K562 (cell line): ENCODE results near the gene DLST. TPM values are rescaled to one million over a fixed set of nuclear protein-coding genes. Genes with fewer than 3 reads are reported as not detected.

Source experiments
- ATF1 ChIP-seq, 2 experiments: fragments of 450-650 bp in 1 of 2; IDR thresholded peaks; 2 replicates each; pipeline ENCODE4 v1.6.1; 2016; ENCODE audit warnings: missing compliant biosample characterization in 1 of 2, missing genetic modification characterization in 1 of 2
- ETS2 ChIP-seq: IDR thresholded peaks from 2 replicates; pipeline ENCODE4 v1.6.1; 2016; ENCODE audit warnings: borderline replicate concordance, missing genetic modification characterization, mild to moderate bottlenecking, moderate library complexity, missing compliant biosample characterization; ENCODE audit not compliant: poor library complexity, severe bottlenecking
- KDM1A ChIP-seq, 2 experiments: fragments of 450-650 bp; IDR thresholded peaks; 2 replicates each; pipeline ENCODE4 v1.6.1; 2016; ENCODE audit warnings: mild to moderate bottlenecking in 2 of 2
- LARP7 ChIP-seq: fragments of 450-650 bp; IDR thresholded peaks from 2 replicates; pipeline ENCODE4 v1.6.1; 2016
- MCM5 ChIP-seq: fragments of 450-650 bp; IDR thresholded peaks from 2 replicates; pipeline ENCODE4 v1.6.1; 2016; ENCODE audit warnings: low read depth
- MITF ChIP-seq: IDR thresholded peaks from 2 replicates; pipeline ENCODE4 v1.6.1; 2014; ENCODE audit warnings: antibody characterized with exemption
- NRF1 ChIP-seq, 2 experiments: fragments of 450-650 bp; IDR thresholded peaks in 1 of 2; conservative IDR thresholded peaks in 1 of 2; 2 replicates each; pipeline ENCODE4 v1.6.1; 2014; ENCODE audit warnings: mild to moderate bottlenecking in 2 of 2
- NUFIP1 ChIP-seq: fragments of 450-650 bp; IDR thresholded peaks from 2 replicates; pipeline ENCODE4 v1.6.1; 2018; ENCODE audit not compliant: partially characterized antibody
- PREB ChIP-seq: sonication (generic); formaldehyde crosslinking; IDR thresholded peaks from 2 replicates; pipeline ENCODE4 v1.8.1; 2023; ENCODE audit warnings: mild to moderate bottlenecking, missing genetic modification reagents
- SAFB ChIP-seq: fragments of 200-400 bp; formaldehyde crosslinking; IDR thresholded peaks from 2 replicates; pipeline ENCODE4 v1.6.1; 2017; ENCODE audit warnings: low read depth, low read length, borderline replicate concordance
- TFAP4 ChIP-seq: sonication (generic); formaldehyde crosslinking; IDR thresholded peaks from 2 replicates; pipeline ENCODE4 v1.8.0; 2022; ENCODE audit warnings: missing genetic modification reagents, mild to moderate bottlenecking, moderate library complexity, borderline replicate concordance
- ZBTB11 ChIP-seq, 3 experiments: fragments of 200-800 bp in 1 of 3; fragments of 250-450 bp in 1 of 3; fragments of 450-650 bp in 1 of 3; sonication (Bioruptor Pico) in 1 of 3; sonication (Bioruptor generic) in 1 of 3; formaldehyde crosslinking in 1 of 3; IDR thresholded peaks; 2 replicates each; pipeline versions ENCODE4 v1.6.1 to v1.8.0; 2016 to 2022; ENCODE audit warnings: mild to moderate bottlenecking in 2 of 3, missing genetic modification characterization in 2 of 3, missing compliant biosample characterization in 1 of 3, moderate library complexity in 1 of 3
- ZFP36 ChIP-seq: fragments of 150-350 bp; IDR thresholded peaks from 2 replicates; pipeline ENCODE4 v1.6.1; 2018; ENCODE audit warnings: low read length, low read depth; ENCODE audit not compliant: partially characterized antibody
- ZFX ChIP-seq: sonication (generic); formaldehyde crosslinking; IDR thresholded peaks from 2 replicates; pipeline ENCODE4 v1.8.0; 2022; ENCODE audit warnings: mild to moderate bottlenecking, missing genetic modification reagents, moderate library complexity
- ZMIZ1 ChIP-seq, 2 experiments: fragments of 150-350 bp in 1 of 2; IDR thresholded peaks; 2 replicates each; pipeline ENCODE4 v1.6.1; 2012 to 2016; ENCODE audit warnings: low read depth in 2 of 2, low read length in 2 of 2, mild to moderate bottlenecking in 1 of 2, moderate library complexity in 1 of 2
- ZNF121 ChIP-seq: sonication (generic); formaldehyde crosslinking; conservative IDR thresholded peaks from 2 replicates; pipeline ENCODE4 v1.8.0; 2022; ENCODE audit warnings: missing genetic modification reagents
- polyA plus RNA-seq, 8 experiments: library from polyadenylated mRNA; depleted of rRNA in 4 of 8; stranded (reverse) in 5 of 8; unstranded in 3 of 8; fragments of >200 nt; fragmentation: Nextera tagmentation in 2 of 8; fragmentation: Illumina TruSeq in 1 of 8; extraction: Ambion mirVana in 2 of 8; extraction: Trizol in 1 of 8; gene quantifications; 2 replicates each; pipeline versions ENCODE4 v1.2.1 to v1.2.3, GENCODE V29; 2011 to 2014; ENCODE audit warnings: inconsistent platforms in 1 of 8, missing spikeins in 1 of 8
- total RNA-seq, 7 experiments: library from RNA; depleted of rRNA in 6 of 7; stranded (reverse); fragments of >200 nt in 6 of 7; fragmentation: Illumina TruSeq in 2 of 7; extraction: Trizol in 2 of 7; gene quantifications; 2 replicates each; pipeline versions ENCODE4 v1.2.1 to v1.2.3, GENCODE V29; 2011 to 2021; ENCODE audit warnings: low replicate concordance in 1 of 7

DLST gene
- total and polyA plus RNA-seq, 9 of the 15 experiments (the other 6 are each of a cell fraction or from before 2014, with no cell fraction given), result 3.0 to 73.7 (median 45.4) TPM

- no peak for TF ChIP-seq TFAP4 (CRISPR knock-in tag)
- no peak for TF ChIP-seq NRF1 (conservative IDR thresholded peaks at IDR 0.05 in 1 of 2, IDR thresholded peaks at IDR 0.05 in 1 of 2)
- no peak for TF ChIP-seq ZBTB11 (CRISPR knock-in tag; IDR thresholded peaks at IDR 0.05)
- TF ChIP-seq ZNF121 (CRISPR knock-in tag), result no peak
- no peak for TF ChIP-seq ZMIZ1 (IDR thresholded peaks at IDR 0.05; ENCODE audit: low read depth in 2 of 2, low read length in 2 of 2)
- TF ChIP-seq ATF1 (CRISPR knock-in tag; IDR thresholded peaks at IDR 0.05), result no peak
- TF ChIP-seq ATF1 (tag; IDR thresholded peaks at IDR 0.05), result no peak
- TF ChIP-seq KDM1A (IDR thresholded peaks at IDR 0.05), result no peak
- no peak for TF ChIP-seq MITF
- TF ChIP-seq LARP7, result no peak
- TF ChIP-seq SAFB, result no peak
- TF ChIP-seq ZFP36, result peak; percentile 60
- TF ChIP-seq NUFIP1, result no peak
- no peak for TF ChIP-seq PREB (CRISPR knock-in tag)
- no peak for TF ChIP-seq MCM5
- TF ChIP-seq ETS2 (tag), result no peak
- TF ChIP-seq ZFX (CRISPR knock-in tag), result no peak
Measured at GRCh38 chr14:74859757-74860552, 21.8 kb upstream of the DLST start (continued).
